Measurements from ENCODE around the gene FGF23. TPM values are rescaled to one million over a fixed set of nuclear protein-coding genes. Genes with fewer than 3 reads are reported as not detected.

The FGF23 gene
- polyA plus RNA-seq, 1 donor (not counting 4 experiments of a cell fraction or from before 2014, with no cell fraction given) = not detected

DNA sequence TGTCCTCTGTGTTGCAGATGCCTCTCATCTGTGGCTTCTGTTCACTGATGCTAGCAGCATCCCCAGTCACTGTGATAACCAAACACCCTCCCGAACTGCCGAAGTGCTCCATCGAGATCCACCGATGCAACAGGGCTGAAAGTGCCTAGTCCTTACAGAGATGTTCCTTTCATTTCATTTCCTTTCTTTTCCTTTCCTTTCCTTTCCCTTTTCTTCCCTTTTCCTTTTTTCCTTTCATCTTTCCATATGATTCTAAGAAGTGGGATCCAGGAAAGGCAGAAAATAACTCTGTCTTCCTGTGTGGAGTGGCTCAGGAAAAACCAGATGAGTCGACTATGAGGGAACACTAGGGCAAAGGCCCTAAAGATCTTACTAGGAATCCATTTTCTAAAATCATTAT is 39.4 kb upstream of the FGF23 start:
- no peak overlapping the region for H3K4me3 ChIP-seq (ENCODE audit: control insufficient read depth in 2 of 3, extremely low read depth in 1 of 3, insufficient read depth in 2 of 3, low read depth in 1 of 3, low read length in 3 of 3)
- no peak for TF ChIP-seq EZH2 (IDR thresholded peaks at IDR 0.05; ENCODE audit: low read length)
- TF ChIP-seq, protein P1, sequence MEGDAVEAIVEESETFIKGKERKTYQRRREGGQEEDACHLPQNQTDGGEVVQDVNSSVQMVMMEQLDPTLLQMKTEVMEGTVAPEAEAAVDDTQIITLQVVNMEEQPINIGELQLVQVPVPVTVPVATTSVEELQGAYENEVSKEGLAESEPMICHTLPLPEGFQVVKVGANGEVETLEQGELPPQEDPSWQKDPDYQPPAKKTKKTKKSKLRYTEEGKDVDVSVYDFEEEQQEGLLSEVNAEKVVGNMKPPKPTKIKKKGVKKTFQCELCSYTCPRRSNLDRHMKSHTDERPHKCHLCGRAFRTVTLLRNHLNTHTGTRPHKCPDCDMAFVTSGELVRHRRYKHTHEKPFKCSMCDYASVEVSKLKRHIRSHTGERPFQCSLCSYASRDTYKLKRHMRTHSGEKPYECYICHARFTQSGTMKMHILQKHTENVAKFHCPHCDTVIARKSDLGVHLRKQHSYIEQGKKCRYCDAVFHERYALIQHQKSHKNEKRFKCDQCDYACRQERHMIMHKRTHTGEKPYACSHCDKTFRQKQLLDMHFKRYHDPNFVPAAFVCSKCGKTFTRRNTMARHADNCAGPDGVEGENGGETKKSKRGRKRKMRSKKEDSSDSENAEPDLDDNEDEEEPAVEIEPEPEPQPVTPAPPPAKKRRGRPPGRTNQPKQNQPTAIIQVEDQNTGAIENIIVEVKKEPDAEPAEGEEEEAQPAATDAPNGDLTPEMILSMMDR (optimal IDR thresholded peaks at IDR 0.05 in 1 of 3, IDR thresholded peaks at IDR 0.05 in 1 of 3, conservative IDR thresholded peaks at IDR 0.05 in 1 of 3; ENCODE audit: extremely low read depth in 1 of 3, insufficient read depth in 2 of 3, low read length in 3 of 3) = no peak
- no peaks in the 10 kb centered on the region for H3K36me3 ChIP-seq (ENCODE audit: control insufficient read depth in 2 of 2, extremely low read depth in 1 of 2, insufficient read depth in 2 of 2, low read length in 2 of 2)
- no peak for DNase-seq (ENCODE audit: low read depth, low spot score)
- no peak overlapping the region for H3K27ac ChIP-seq (ENCODE audit: control insufficient read depth, insufficient read depth, low read length)
- no peaks in the 10 kb centered on the region for H4K20me1 ChIP-seq (ENCODE audit: control insufficient read depth, extremely low read depth, insufficient read depth, low read length)
- dilution Hi-C loops (cut with MboI; ENCODE audit: extremely low pct_ligation_motif_present, low sequenced_read_pairs) = no loop called here
- no peak overlapping the region for H3K4me2 ChIP-seq (ENCODE audit: control insufficient read depth, extremely low read depth, insufficient read depth, low read depth, low read length)
- no peaks in the 10 kb centered on the region for H3K4me1 ChIP-seq (ENCODE audit: control insufficient read depth, extremely low read depth, insufficient read depth, low read length)
- no peak overlapping the region for H3K9ac ChIP-seq (ENCODE audit: control insufficient read depth, extremely low read depth, insufficient read depth, low read length)
- no peak for FAIRE-seq
- H3K27me3 ChIP-seq (ENCODE audit: control insufficient read depth, extremely low read depth, insufficient read depth, low read length) = peaks cover 26% of the 10 kb centered on the region
- no peaks in the 10 kb centered on the region for H3K9me1 ChIP-seq (ENCODE audit: control insufficient read depth, extremely low read depth, insufficient read depth, low read length)
- H3K9me3 ChIP-seq (ENCODE audit: control insufficient read depth, low read depth, low read length) = no peaks in the 10 kb centered on the region
- no peaks in the 10 kb centered on the region for H3K79me2 ChIP-seq (ENCODE audit: control insufficient read depth, insufficient read depth, low read length)
- no peak overlapping the region for H2AFZ ChIP-seq (ENCODE audit: control insufficient read depth, low read length)

DNA sequence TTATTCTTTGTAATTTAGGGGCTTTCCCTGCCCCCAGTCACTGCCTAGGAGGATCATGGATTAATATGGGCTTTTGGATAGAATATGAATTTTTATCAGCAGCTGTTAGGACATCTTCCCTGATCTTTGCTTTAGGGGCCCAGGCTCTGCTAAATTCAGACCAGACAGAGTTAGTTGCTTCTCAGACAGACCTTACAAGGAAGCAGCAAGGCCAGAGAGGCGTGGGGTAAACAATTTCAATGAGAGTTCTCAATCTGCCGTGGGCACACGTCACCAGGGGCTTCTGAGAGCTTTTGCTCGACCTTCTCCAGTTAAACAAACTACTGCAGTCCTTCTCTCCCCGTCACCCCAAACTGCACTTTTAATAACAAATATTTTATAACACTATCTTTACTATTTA is 38.4 kb upstream of the FGF23 start:
- Histone ChIP-seq H2AFZ (ENCODE audit: control insufficient read depth, low read length) (no peak overlapping the region), H3K4me3 (ENCODE audit: control insufficient read depth in 2 of 3, extremely low read depth in 1 of 3, insufficient read depth in 2 of 3, low read depth in 1 of 3, low read length in 3 of 3) (no peak overlapping the region), H3K4me1 (ENCODE audit: control insufficient read depth, extremely low read depth, insufficient read depth, low read length) (no peaks in the 10 kb centered on the region), H3K9me1 (ENCODE audit: control insufficient read depth, extremely low read depth, insufficient read depth, low read length) (no peaks in the 10 kb centered on the region), H3K4me2 (ENCODE audit: control insufficient read depth, extremely low read depth, insufficient read depth, low read depth, low read length) (no peak overlapping the region), H3K36me3 (ENCODE audit: control insufficient read depth in 2 of 2, extremely low read depth in 1 of 2, insufficient read depth in 2 of 2, low read length in 2 of 2) (no peaks in the 10 kb centered on the region), H4K20me1 (ENCODE audit: control insufficient read depth, extremely low read depth, insufficient read depth, low read length) (no peaks in the 10 kb centered on the region), H3K27ac (ENCODE audit: control insufficient read depth, insufficient read depth, low read length) (no peak overlapping the region), H3K27me3 (ENCODE audit: control insufficient read depth, extremely low read depth, insufficient read depth, low read length) (peaks cover 26% of the 10 kb centered on the region), H3K9ac (ENCODE audit: control insufficient read depth, extremely low read depth, insufficient read depth, low read length) (no peak overlapping the region), H3K9me3 (ENCODE audit: control insufficient read depth, low read depth, low read length) (no peaks in the 10 kb centered on the region), H3K79me2 (ENCODE audit: control insufficient read depth, insufficient read depth, low read length) (no peaks in the 10 kb centered on the region)
- TF ChIP-seq, protein P1 (optimal IDR thresholded peaks at IDR 0.05 in 1 of 3, IDR thresholded peaks at IDR 0.05 in 1 of 3, conservative IDR thresholded peaks at IDR 0.05 in 1 of 3; ENCODE audit: extremely low read depth in 1 of 3, insufficient read depth in 2 of 3, low read length in 3 of 3) = no peak
- no peak for TF ChIP-seq EZH2 (IDR thresholded peaks at IDR 0.05; ENCODE audit: low read length)
- dilution Hi-C loops (cut with MboI; ENCODE audit: extremely low pct_ligation_motif_present, low sequenced_read_pairs) = no loop called here
- DNase-seq (ENCODE audit: low read depth, low spot score) = no peak
- no peak for FAIRE-seq
